ENCODE results near the gene F12.
A peak's percentile ranks its signal among the peaks of the same experiment; 100 is the strongest.

Gene F12

DNA sequence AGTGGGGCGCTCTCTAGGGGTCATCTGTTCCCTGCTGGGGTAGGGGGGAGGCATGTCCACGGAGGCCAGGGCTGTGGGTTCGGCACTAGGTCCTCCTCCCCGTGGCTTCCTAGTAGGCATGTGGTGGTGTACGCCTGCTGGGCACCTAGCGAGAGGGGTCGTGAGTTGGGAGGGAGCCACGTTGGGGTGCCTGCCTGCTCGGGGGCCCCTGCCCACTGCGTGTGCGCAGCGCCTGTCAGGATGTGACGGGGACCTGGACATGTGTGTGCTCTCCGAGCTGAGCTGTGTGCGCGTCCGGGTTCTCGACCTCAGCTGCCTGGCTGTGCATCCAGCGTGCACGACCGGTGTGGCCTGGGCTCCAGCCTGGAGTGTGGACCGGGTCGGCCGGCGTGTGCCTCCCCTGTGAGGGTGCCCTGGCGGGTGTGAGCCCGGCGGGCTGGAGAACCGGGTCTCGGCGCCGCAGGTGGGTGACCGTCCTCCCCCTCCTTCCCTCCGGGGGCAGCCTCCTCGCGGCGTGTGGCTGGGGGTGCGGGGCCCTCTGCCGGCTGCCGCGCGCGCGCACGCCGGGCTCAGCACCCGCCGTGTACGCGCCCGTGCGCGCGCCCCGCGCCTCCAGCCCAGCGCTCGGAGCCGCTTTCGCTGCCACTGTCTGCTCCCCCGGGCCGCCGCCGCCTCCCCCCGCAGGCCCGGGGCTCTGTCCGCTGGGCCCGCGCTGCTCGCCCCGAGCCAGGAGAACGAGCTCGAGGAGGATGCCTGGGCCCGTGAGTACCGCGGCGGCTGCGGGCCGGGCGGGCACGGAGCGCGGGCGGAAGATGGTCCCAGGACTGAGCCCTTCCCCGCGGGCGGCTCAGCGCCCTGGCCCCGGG, 37.1 kb upstream of the F12 start, which contains the start of gene PRR7:
Gene PRR7 (plus strand): TSS at position 615 of the 866 bp plus-strand sequence. CDS start 8,254 bp downstream, outside the sequence.
- DNase-seq, result peak; percentile 68 to 85

DNA sequence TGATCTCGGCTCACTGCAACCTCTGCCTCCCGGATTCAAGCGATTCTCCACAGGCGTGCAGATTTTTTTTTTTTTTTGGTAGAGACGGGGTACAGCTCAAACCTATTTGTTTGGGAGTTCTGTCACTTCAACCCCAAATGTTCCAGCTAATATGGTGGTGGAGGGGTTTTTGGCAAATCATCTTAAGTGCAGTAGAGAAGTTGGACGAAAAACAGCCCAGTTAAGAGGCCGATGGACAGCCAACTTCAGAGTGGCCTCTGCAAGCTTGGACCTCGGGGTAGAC, 36.5 kb upstream of the F12 start:
- no peak for DNase-seq

DNA sequence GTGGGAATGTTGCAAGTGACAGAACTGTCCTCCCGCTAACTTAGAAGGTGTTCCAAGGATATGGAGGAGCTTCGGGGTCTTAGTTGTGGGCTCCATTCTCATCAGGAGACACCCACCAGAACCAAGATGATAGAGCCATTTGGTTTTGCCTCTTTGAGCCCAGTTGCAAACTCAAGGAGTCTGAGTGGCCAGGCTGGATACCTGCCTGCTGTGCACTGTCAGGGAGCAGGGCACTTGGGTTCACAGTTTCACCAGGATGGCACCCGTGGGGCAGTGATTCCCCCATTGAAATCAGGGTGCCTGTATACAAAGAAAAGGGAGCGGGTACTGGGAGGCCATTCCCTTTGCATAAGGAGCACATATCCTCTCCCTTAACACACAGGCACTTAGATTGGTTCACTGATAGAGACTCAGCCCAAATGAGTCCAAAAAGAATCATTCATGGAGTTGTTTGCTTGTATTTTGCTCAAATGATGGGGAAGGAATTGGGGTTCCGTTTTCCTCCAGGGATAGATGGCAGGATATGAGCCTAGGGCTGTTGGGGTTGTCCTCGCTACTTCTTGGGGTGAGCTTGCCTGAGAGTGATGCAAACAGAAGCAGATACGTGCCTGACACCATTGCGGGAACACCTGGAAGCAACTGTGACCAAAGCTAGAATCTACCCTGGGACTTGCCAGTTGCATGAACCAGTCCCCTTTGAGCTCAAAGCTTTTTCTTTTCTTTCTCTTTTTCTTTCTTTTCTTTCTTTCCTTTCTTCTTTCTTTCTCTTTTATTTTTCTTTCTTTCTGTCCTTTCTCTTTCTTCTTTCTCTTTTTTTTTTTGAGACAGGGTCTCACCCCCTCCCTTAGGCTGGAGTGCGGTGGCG, 35.9 kb upstream of the F12 start:
- no peak for DNase-seq

DNA sequence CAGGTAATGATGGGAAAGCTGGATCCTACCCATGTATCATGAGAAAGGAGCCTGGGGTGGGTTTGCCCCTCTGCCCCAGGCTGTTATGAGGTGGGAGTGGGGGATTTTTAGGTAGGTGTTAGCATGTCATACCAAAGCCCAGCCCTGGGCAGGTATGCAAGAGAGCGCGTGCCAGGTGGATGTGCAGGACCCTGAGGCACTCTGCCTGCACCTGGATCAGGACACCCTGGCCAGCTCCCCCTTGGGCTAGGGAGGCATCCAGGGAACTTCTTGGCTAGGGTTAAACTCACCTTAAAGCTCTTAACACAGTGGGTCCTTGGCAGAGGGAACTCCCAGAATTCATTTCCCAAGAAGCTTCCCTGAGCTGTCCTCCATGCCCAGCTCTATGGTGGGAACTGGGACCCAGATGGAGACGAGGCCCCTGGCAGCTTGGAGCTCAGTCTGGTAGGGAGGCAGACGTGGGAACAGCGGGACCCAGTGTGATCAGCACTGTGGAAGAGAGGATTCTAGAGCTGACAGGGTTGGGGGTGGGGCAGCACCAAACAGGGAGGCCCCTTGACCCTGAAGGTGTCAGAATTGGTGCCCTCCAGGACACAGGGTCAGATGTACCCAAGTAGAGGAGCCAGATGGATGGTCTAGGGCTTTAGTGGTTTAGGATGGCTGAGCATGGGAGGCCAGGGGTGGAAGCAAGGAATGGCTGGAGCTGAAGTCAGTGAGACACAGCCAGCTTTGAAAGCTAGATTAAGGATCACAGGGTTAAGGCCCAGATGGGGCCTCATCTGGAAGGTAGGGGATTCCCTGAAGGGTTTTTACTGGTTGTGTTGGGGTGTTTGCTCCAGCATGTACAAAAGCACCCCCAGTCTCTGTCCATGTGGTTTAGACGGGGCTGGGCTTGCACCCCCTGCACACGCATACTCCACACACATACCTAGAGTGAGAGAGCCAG, 35.0 kb upstream of the F12 start:
- no peak for DNase-seq

DNA sequence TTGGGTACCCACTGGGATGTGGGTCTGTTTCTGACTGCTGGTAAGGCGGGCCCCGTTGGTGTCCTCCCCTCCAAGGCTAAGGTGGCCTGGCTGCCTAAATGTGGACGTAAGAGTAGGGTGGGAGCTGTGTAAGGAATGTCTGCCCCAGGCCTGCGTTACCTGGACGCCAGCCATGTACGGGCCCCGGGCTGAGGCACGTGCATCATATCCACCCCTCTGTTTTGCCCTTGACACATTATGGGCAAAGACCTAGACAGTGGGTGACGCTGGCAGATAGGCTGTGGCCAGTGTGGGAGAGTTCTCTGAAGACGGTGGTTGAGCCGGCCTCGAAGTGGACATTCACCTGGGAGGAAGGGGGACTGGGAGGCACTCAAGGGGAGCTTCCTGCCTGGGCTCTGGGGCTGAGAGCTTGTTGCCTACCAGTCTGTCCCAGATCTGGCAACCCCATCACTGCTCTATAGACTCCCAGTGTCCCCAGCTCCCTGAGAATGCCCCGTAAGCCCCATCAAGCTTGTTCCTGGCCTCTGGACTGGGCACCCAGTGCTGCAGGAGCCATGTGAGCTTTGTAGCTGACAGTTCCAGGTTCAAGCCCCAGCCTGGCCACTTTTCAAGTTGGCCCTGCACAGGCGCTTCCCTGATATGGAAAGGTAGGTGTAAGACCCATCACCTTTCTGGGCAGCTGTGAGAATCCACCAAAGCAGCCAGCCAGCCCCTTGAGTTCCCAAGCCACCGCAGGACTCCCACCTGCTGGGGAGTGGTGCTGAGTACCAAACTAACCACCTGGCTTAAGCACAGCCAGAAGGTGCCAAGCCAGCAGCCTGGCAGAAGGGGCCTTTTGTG, 34.0 kb upstream of the F12 start:
- DNase-seq, result no peak

DNA sequence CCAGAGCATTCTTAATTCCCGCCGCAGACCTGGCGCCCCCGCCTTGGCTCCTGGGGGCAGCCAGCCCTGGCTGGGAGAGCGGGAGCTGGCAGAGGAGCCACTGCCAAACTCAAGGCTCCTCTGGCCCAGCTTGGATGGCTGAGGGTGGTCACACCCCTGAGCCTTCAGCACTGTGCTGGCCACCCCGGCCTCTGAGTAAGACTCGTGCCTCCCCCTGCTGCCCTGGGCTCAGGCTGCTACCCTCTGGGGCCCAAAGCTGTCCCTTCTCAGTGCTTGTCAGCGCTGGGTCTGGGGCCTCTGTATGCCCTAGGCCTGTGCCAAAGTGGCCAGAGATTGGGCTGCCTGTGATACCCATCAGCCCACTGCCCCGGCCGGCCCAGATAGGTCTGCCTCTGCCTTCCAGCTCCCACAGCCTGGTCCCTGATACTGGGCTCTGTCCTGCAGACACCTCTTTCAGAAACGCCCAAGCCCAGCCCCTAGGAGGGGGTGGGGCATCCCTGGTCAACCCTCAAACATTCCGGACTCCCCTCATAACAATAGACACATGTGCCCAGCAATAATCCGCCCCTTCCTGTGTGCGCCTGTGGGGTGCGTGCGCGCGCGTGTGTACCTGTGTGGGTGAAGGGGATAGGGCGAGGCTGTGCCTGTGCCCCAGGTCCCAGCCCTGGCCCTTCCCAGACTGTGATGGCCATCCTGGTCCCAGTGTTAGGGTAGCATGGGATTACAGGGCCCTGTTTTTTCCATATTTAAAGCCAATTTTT, 32.9 kb upstream of the F12 start:
- DNase-seq, result no peak

DNA sequence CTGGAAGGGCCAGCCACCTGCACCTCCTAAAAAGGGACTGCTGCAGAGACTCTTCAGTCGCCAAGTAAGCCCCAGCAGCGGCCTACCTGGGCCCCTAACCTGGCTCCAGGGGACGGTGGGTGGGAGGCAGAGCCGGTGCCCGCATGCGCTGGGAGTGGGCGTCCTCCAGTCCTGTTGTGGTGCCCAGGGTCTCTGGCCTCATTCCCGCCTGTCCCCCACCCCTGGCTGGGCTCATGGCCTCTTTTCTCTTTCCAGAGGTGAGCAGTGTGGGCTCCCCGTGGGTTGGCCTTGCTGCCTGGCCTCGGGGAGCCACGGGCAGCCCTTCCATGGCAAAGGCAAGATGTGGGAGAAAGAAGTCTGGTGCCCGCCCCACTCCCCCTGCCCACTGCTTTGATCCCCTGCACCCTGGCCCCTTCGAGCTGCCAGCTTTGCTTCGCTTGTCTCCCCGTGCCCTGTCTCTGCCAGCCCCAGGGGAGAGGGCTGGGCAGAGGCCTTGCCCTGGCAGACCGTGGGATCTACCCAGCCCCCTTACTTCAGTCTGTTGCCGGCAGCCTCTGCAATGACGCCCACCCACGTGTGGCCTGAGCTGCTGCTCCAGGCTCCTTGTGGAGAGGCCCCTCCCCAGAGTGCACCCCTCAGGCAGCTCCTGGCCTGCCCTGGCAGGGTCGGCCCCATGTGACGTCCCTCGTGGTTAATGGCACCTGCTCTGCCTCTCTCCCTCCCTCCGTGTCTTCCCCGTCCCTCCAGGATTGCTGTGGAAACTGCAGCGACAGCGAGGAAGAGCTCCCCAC, 31.8 kb upstream of the F12 start:
- DNase-seq, result no peak

DNA sequence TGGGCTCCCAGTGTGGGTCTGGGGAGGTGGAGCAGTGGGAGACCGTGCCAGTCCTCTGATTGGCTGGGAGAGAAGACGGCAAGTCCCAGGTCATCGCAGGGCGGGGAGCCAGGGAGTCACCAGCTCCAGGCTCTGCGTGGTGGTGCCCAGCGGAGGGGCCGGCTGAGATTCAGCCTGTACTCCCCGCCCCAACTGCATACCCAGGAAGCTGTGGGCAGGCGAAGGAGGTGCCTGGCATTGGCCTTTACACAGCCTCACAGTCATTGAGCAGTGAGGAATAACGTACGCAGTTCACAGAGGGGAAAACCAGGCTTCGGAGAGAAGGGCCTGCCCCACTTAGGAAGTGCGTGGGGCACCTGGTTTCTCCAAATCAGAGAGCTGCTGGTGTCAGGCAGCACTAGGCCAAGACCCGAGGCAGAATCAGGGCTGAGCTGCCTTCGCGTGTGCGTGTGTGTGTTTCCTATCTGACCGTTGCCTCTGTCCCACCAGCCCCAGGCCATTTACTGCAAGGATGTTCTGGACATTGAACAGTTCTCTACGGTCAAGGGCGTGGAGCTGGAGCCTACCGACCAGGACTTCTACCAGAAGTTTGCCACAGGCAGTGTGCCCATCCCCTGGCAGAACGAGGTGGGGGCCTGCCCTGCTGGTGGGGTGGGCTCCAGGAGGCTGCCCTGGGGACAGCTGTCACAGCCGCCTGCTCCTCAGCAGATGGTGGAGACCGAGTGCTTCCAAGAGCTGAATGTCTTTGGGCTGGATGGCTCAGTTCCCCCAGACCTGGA, 31.0 kb upstream of the F12 start:
- no peak for DNase-seq

DNA sequence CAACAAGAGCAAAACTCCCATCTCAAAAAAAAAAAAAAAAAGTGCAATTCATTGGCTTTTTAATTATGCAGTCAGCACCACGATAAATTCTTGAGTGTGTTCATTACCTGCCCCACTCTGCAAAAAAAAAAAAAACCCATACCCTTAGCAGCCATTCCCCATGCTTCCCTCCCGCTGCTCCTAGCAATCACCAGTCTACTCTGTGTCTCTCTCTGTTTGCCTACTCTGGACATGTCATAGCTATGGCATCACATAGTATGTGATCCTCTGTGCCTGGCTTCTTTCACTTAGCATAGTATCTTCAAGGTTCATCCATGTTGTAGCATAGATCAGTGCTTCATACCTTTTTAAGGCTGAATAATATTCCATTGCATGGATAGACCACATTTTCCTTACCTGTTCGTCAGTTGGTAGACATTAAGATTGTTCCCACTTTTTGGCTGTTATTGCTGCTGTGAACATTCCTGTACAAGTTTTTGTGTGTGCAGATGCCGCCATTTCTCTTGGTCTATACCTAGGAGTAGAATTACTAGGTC, 30.2 kb upstream of the F12 start:
- no peak for DNase-seq

DNA sequence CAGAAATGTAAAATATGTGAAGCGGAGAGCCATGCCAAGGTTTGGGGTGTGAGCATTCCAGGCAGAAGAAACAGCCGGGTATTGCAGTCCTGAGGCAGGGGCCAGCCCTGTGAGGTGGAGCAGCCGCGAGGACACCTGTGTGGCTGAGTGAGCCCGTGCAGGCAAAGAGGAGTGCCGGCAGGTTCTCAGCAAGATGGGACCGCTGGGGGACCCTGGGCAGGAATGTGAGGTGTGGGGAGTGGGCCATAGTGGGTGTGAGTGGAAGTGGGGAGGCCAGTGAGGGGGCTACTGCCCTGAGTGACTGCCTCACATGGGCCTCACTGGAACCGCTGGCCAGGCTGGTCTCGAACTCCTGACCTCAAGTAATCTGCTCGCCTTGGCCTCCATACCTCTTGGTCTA, 29.1 kb upstream of the F12 start:
- DNase-seq, result no peak

DNA sequence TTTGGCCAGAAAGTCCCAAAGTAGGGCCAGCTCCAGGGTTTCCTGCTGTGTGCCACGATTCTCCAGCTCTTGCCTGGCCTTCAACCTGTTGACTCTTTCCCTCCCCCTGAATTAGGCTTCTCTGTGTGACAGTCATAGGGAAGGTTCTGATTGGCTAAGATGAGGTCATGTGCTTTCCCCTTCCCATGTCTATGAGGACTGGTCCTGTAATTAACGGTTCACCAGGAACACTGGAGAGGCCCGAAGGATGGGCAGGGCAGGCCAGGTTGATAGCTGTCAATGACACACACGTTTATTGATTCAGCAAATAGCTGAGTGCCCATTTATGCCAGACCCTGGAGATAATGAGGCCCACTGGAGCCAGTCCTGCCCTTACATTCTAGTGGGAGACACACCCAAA, 28.3 kb upstream of the F12 start:
- DNase-seq, result no peak

DNA sequence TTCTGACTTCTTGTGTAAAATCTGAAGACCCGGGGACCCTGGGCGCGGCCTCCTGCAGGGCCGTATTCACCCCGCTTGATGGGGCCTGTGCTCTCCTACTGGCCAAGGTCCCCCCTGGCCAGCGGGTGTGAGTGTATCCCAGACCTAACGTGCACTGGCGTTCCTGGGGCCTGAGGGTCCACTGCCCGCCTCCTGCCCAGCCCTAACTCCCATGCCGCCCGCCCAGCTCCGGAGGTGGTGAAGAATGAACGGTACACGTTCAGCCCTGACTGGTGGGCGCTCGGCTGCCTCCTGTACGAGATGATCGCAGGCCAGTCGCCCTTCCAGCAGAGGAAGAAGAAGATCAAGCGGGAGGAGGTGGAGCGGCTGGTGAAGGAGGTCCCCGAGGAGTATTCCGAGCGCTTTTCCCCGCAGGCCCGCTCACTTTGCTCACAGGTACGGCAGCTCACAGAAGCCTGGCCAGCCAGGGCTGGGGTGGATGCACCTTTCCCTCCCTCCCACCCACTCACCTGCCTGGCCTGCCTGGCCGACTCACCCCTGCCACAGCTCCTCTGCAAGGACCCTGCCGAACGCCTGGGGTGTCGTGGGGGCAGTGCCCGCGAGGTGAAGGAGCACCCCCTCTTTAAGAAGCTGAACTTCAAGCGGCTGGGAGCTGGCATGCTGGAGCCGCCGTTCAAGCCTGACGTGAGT, 26.6 kb upstream of the F12 start:
- DNase-seq, result no peak

DNA sequence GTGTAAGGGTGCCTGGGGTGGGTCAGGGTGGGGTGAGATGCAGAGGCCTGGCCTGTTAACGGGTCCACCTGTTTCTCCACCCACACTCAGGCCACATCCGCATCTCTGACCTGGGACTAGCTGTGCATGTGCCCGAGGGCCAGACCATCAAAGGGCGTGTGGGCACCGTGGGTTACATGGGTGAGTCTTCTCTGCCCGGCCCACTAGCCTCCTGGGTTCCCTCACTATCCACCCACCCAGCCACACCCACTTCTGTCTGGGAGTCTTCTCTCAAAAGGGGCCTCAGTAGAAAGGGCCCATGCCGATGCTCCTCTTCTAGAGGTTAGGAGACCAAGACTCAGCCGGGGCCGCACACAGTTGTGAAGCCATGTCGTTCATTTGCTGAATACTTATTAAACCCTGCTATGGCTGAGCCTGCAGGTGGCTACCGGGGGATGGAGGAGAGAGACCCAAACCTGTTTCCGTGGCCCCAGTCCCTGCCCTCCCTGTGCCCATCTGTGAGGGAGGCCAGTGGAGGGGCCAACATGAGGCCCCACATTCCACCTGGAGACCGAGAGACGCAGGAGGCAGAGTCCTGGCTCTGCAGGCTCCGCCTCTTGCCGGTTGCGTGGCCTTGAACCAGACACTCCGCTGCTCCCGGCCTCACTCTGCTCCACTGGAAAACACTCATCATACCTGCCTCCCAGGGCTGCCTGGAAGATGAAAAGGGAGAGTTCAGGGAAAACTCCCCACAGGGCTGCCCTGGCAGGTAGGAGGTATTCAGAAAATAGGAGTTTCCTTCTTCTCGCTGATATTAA, 25.8 kb upstream of the F12 start:
- DNase-seq, result no peak

DNA sequence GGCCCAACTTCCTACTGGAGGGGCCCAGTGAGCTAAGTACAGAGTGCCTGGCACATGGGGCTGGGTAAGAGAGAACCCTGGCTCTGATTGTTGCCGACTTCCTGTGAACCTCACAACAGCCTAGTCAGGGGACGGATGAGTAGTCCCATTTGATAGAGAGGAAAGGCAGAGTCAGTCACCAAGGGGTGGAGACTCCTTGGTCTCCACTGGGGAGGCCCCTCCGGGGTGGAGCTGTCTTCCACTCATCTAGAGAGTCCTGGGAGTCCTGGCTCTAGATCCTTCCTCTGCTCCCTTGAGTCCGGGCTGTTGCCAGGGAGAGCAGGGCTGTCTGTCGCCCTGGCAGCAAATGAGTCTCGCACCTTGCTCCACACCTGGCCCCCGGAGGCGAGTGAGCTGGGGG, 25.1 kb upstream of the F12 start:
- no peak for DNase-seq

DNA sequence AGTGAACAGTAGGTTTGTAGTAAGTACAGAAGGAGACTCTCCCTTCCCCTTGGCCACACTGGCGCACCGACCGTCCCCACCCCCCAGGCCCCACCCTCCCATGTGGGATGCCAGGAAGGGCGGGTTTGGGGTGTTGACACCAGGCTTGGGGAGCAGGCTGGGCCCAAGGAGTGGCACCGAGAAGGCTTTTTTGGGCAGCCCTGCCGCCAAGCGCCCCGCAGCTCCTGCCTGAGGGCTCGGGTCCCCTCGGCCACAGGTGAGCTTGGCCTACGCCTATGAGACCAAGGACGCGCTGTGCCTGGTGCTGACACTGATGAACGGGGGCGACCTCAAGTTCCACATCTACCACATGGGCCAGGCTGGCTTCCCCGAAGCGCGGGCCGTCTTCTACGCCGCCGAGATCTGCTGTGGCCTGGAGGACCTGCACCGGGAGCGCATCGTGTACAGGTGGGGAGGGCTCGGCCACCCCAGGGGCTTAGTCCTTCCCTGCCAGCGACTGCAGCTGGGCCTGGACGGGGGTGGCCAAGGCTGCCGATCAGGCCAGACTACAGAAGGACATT, 24.4 kb upstream of the F12 start:
- no peak for DNase-seq

DNA sequence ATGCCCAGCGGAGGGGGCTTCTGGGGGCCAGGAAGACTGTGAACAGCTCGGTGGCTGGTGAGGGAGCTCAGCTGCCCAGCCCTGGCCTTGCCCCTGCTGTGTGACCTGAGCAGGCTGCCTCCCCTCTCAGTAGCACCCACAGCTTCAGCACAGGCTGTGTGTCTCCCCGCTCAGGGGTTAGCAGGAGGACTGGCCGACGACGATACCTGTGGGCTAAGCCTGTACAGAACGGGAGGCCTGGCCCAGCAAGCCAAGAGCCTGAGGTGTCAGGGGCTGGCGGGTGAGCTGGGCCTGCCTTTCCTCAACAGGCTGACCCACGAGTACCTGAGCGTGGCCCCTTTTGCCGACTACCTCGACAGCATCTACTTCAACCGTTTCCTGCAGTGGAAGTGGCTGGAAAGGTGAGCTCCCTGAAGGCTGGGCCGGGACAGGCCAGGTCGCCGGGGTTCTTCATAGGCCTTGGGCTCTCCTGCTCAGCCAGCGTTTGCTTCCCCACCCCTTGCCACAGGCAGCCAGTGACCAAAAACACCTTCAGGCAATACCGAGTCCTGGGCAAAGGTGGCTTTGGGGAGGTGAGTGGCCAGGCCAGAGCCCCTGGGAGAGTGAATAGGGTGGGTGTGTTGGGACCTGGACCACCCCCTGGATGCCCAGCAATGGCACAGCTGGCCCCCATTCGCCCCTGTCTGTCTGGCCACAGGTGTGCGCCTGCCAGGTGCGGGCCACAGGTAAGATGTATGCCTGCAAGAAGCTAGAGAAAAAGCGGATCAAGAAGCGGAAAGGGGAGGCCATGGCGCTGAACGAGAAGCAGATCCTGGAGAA, 23.7 kb upstream of the F12 start:
- no peak for DNase-seq

Data from NCI-H2081 (cell line).